ENCODE data around the gene HABP4. TPM values are rescaled to one million over a fixed set of nuclear protein-coding genes. Genes with fewer than 3 reads are reported as not detected.
"Not testable (repeated sequence)": the region's sequence is repeated elsewhere in the genome, so short reads cannot be mapped to it uniquely, and the experiment has no call there.

The HABP4 gene
- total RNA-seq, 1 donor from 2014 or later, result 10.3 TPM

DNA sequence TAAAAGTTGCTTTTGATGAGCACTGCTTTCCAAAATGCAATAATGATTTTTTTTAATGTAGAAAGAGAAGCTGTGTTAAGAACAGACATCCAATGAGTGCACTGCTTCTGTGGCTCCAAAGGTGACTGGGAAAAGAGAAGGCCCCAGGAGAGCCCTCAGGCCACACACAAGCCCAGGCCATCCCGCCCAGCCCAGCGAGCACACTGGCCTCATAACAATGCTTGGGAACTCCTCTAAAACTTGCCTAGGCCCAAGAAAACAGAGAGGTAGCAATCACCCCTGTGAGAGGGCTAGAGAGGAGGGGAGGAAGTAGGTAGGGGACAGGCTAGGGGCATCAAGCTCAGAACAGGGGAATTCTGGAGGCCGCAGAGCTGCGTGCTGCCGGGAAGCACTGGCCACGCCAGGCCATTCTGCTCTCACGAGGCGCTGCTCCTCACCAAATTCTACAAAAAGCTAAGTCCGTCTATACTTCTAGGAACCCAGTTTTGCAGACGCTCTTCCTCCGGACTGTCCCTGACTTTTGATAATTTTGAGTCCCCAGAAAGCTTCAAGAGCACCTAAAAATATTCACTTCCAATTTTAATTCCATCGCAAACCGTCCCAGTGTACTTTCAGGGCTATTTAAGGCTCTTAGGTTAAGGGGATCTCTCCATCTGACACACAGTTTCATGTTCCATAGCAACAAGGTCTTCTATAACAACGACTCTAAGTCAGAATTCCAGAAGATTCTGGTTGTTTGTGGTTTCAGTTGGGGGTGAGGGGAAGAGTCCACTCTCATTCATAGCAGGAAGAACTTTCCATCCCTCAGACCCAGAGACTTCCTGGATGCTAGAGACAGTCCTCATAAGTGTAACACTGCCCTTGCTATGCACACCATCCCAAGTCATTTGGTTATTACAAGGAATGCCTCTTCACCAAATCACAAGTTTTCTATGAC lies 51.0 kb downstream of the HABP4 start:
- DNase-seq (no peak), ATAC-seq (no peak)
- H3K4me1 ChIP-seq, result no peaks in the 10 kb centered on the region
- no peak overlapping the region for H3K27ac ChIP-seq
- no peak overlapping the region for H3K4me3 ChIP-seq
- H3K9me3 ChIP-seq, result no peaks in the 10 kb centered on the region
- intact Hi-C loops (cut with DNase I), result no loop called here
- TF ChIP-seq, protein P1, sequence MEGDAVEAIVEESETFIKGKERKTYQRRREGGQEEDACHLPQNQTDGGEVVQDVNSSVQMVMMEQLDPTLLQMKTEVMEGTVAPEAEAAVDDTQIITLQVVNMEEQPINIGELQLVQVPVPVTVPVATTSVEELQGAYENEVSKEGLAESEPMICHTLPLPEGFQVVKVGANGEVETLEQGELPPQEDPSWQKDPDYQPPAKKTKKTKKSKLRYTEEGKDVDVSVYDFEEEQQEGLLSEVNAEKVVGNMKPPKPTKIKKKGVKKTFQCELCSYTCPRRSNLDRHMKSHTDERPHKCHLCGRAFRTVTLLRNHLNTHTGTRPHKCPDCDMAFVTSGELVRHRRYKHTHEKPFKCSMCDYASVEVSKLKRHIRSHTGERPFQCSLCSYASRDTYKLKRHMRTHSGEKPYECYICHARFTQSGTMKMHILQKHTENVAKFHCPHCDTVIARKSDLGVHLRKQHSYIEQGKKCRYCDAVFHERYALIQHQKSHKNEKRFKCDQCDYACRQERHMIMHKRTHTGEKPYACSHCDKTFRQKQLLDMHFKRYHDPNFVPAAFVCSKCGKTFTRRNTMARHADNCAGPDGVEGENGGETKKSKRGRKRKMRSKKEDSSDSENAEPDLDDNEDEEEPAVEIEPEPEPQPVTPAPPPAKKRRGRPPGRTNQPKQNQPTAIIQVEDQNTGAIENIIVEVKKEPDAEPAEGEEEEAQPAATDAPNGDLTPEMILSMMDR (IDR thresholded peaks at IDR 0.05), result no peak
- no peaks in the 10 kb centered on the region for H3K27me3 ChIP-seq
- no peaks in the 10 kb centered on the region for H3K36me3 ChIP-seq

DNA sequence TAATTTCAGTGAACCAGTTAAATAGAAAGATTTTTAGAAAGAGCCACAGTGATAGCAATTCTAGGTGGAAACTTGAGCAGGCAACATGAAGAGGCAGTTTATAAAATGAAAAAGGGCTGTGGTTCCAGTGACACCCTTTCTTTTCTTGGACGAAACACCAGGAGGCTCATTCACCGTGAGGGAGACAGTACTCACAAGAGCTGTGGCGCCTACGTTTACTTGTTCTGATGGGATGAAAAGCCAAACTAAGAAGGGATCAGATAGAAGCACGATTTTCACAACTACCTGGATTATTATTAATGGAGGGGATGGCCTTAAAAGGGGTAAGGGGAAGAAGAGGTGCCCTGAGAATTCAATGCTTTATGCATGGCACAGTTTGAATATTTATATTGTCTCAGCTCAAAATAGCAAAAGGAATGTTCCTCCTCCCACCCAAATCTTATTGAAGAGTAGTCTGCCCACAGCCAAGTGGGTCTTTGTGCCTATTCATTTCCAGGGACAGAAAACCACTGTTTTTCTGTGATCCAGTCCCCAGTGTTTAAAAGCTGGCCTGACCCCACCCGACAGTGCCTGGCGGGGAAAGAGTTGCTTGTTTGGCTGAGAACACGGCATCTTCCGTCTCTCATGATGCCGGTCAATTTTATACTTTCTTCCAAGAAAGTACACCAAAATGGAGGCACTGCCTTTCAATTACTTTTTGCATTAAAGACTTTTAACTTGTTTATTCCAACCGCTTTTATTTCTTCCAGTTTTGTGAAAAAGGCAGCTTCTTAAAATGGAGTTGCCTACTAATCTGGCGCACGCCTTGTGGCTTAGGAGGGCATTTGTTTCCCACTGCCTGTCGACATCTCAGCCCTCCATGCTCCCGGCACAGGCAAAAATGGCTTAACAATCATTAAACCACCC lies 51.9 kb downstream of the HABP4 start:
- TF ChIP-seq, protein P1 (IDR thresholded peaks at IDR 0.05), result no peak
- intact Hi-C loops (cut with DNase I), result no loop called here
- Histone ChIP-seq H3K4me1 (no peaks in the 10 kb centered on the region), H3K36me3 (no peaks in the 10 kb centered on the region), H3K27ac (no peak overlapping the region), H3K4me3 (no peak overlapping the region), H3K9me3 (no peaks in the 10 kb centered on the region), H3K27me3 (no peaks in the 10 kb centered on the region)
- ATAC-seq (no peak), DNase-seq (no peak)

DNA sequence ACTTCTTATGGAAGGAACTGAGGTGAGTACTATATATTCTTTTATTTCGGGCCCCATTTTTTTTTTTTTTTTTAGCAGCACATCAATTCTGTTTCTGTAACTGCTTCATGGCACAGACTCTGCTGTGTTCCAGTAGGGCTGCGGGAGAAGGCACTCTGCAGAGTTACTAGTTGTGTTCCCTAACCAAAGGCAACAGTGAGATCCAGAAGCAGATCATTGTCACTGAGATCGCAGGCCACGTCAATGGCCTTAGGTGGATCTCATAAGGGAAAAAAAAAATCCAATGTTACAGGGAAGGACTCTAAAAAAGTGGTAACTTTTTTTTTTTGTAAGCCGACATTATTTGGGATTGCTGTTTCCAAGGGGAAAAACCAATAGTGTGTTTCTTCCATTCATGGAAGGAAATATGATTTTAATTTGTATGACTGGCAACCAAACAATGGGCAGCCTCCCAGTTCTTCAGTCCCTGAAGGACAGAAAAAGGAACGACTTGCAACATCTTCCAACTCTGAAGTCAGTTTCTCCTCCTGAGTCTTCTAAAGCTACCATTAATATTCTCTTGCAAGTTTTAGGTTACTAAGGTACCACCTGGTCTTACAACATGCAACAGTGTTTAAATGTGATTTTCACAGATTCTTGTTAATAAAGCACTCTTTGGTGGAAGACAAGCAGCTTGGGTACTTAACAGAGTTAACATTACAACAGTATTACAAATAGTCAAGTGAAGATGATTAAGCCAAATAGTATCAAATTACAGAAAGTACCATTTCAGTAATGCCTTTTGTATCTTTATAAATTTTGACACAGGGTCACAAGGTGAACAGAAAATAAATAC lies 52.8 kb downstream of the HABP4 start:
- Histone ChIP-seq H3K4me1 (no peaks in the 10 kb centered on the region), H3K36me3 (no peaks in the 10 kb centered on the region), H3K4me3 (no peak overlapping the region), H3K9me3 (no peaks in the 10 kb centered on the region), H3K27me3 (no peaks in the 10 kb centered on the region), H3K27ac (no peak overlapping the region)
- intact Hi-C loops (cut with DNase I), result no loop called here
- no peak for ATAC-seq
- DNase-seq, result no peak
- TF ChIP-seq, protein P1 (IDR thresholded peaks at IDR 0.05), result no peak

DNA sequence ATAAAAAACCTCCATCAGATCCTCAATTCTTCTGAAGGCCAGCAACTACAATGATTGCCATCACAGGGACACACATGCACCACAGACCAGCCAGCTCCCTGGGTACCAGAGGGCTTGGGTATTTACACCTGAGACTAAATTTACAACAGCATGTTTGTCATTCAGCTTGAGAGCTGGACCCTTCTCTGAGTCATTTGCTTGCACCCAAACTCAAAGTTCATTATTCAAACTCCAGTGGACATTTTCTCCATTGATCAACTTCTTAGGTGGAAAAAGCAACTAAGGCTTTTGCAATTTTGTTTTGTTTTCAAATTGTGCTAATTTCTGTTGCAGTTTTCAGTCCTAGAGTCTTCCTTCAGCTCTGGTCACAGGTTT lies 53.4 kb downstream of the HABP4 start:
- H3K9me3 ChIP-seq; H3K4me3 ChIP-seq; H3K4me1 ChIP-seq; H3K36me3 ChIP-seq; H3K27ac ChIP-seq; intact Hi-C loops (cut with DNase I); DNase-seq; H3K27me3 ChIP-seq; ATAC-seq: not testable (repeated sequence)

DNA sequence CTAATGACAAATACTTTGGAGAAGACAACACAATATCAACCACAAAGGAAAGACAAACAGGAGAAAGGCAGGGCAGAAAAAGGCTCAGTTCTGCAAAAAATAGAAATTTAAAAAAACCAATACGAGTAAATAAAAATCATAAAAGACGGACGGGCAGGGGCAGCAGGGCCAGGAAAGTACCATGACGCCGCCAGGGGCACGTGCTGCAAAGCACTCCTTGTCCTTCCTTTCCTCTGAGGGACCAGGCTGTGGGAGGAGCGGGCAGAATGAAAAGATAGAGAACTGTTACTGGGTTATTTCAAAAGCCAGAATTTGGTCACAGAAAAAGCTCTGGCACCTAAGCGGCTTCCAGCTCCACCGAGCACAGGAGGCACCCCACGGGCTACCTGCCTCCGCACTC lies 53.9 kb downstream of the HABP4 start:
- intact Hi-C loops (cut with DNase I), result no loop called here
- ATAC-seq (no peak), DNase-seq (no peak)
- peaks cover 5% of the 10 kb centered on the region for H3K4me1 ChIP-seq
- H3K27me3 ChIP-seq, result no peaks in the 10 kb centered on the region
- no peak overlapping the region for H3K27ac ChIP-seq
- no peak overlapping the region for H3K4me3 ChIP-seq
- TF ChIP-seq, protein P1 (IDR thresholded peaks at IDR 0.05), result no peak
- no peaks in the 10 kb centered on the region for H3K9me3 ChIP-seq
- H3K36me3 ChIP-seq, result peaks cover 5% of the 10 kb centered on the region
